ENCODE measurements around the gene ESAM. TPM values are rescaled to one million over a fixed set of nuclear protein-coding genes. Genes with fewer than 3 reads are reported as not detected.

Gene ESAM
- total and polyA plus RNA-seq, 5 donors, result 31.2 to 51.8 (median 43.6) TPM

GRCh38 chr11:124745270-124745834 is 16.7 kb downstream of the ESAM start:
- intact Hi-C loops (cut with DNase I), result no loop called here
- Histone ChIP-seq H3K27ac (ENCODE audit: low read length) (no peak overlapping the region), H3K9me3 (ENCODE audit: control insufficient read depth, low read length) (no peaks in the 10 kb centered on the region), H3K27me3 (ENCODE audit: control insufficient read depth, insufficient read depth) (no peaks in the 10 kb centered on the region), H3K4me3 (ENCODE audit: low read length) (no peak overlapping the region), H3K4me1 (ENCODE audit: control insufficient read depth, insufficient read depth, low read length) (peaks cover 7% of the 10 kb centered on the region)
- DNase-seq (peak in 1 of 3 donors; percentile 43), ATAC-seq (no peak)
- WGBS, result 43% methylated on average over 44 of the region's 44 CpGs

- Histone ChIP-seq H3K9me3 (ENCODE audit: control insufficient read depth, low read length) (no peaks in the 10 kb centered on the region), H3K27me3 (ENCODE audit: control insufficient read depth, insufficient read depth) (no peaks in the 10 kb centered on the region), H3K4me3 (ENCODE audit: low read length) (no peak overlapping the region), H3K4me1 (ENCODE audit: control insufficient read depth, insufficient read depth, low read length) (peaks cover 5% of the 10 kb centered on the region), H3K27ac (ENCODE audit: low read length) (no peak overlapping the region)
- 80% methylated on average over 6 of the region's 6 CpGs for WGBS
- ATAC-seq (no peak), DNase-seq (no peak)
- intact Hi-C loops (cut with DNase I), result no loop called here
Observed at GRCh38 chr11:124743050-124743449, 19.0 kb downstream of the ESAM start.

GRCh38 chr11:124742555-124742954 is 19.5 kb downstream of the ESAM start:
- no peaks in the 10 kb centered on the region for H3K9me3 ChIP-seq (ENCODE audit: control insufficient read depth, low read length)
- ATAC-seq (no peak), DNase-seq (no peak)
- H3K4me1 ChIP-seq (ENCODE audit: control insufficient read depth, insufficient read depth, low read length), result peaks cover 5% of the 10 kb centered on the region
- no peak overlapping the region for H3K27ac ChIP-seq (ENCODE audit: low read length)
- H3K4me3 ChIP-seq (ENCODE audit: low read length), result no peak overlapping the region
- WGBS, result 69% methylated on average over 2 of the region's 2 CpGs
- intact Hi-C loops (cut with DNase I), result no loop called here
- no peaks in the 10 kb centered on the region for H3K27me3 ChIP-seq (ENCODE audit: control insufficient read depth, insufficient read depth)

- no peak overlapping the region for H3K27ac ChIP-seq (ENCODE audit: low read length)
- H3K4me1 ChIP-seq (ENCODE audit: control insufficient read depth, insufficient read depth, low read length), result no peaks in the 10 kb centered on the region
- H3K4me3 ChIP-seq (ENCODE audit: low read length), result peak overlapping the region; percentile 64
- peak; percentile 44 to 79 (median 74) for DNase-seq
- no peaks in the 10 kb centered on the region for H3K27me3 ChIP-seq (ENCODE audit: control insufficient read depth, insufficient read depth)
- 2% methylated on average over 37 of the region's 37 CpGs for WGBS
- ATAC-seq, result peak; percentile 47 to 71
- intact Hi-C loops (cut with DNase I), result no loop called here
- no peaks in the 10 kb centered on the region for H3K9me3 ChIP-seq (ENCODE audit: control insufficient read depth, low read length)
Observed at GRCh38 chr11:124740277-124740882, 21.7 kb downstream of the ESAM start.

GRCh38 chr11:124739479-124740276 is 22.4 kb downstream of the ESAM start, which contains the start of gene NRGN:
Gene NRGN, plus strand, starts transcription at chr11:124739942. Its CDS starts 143 bp downstream, at chr11:124740085.
- Histone ChIP-seq H3K4me1 (ENCODE audit: control insufficient read depth, insufficient read depth, low read length) (no peaks in the 10 kb centered on the region), H3K27ac (ENCODE audit: low read length) (no peak within 1 kb of the TSS), H3K27me3 (ENCODE audit: control insufficient read depth, insufficient read depth) (no peaks in the 10 kb centered on the region), H3K4me3 (ENCODE audit: low read length) (peak within 1 kb of the TSS; percentile 64), H3K9me3 (ENCODE audit: control insufficient read depth, low read length) (no peaks in the 10 kb centered on the region)
- intact Hi-C loops (cut with DNase I), result no loop called here
- ATAC-seq (peak; percentile 98 to 99), DNase-seq (peak; percentile 93 to 98 (median 97))
- under 1% methylated on average over 59 of the region's 59 CpGs for WGBS

- ATAC-seq, result no peak
- intact Hi-C loops (cut with DNase I), result no loop called here
- peak in 1 of 3 donors; percentile 48 for DNase-seq
- Histone ChIP-seq H3K27ac (ENCODE audit: low read length) (no peak overlapping the region), H3K4me1 (ENCODE audit: control insufficient read depth, insufficient read depth, low read length) (no peaks in the 10 kb centered on the region), H3K27me3 (ENCODE audit: control insufficient read depth, insufficient read depth) (no peaks in the 10 kb centered on the region), H3K4me3 (ENCODE audit: low read length) (no peak overlapping the region), H3K9me3 (ENCODE audit: control insufficient read depth, low read length) (no peaks in the 10 kb centered on the region)
- WGBS, result 71% methylated on average over 21 of the region's 21 CpGs
Observed at GRCh38 chr11:124738713-124739478, 23.2 kb downstream of the ESAM start.

- WGBS, result 78% methylated on average over 7 of the region's 7 CpGs
- intact Hi-C loops (cut with DNase I), result no loop called here
- no peaks in the 10 kb centered on the region for H3K27me3 ChIP-seq (ENCODE audit: control insufficient read depth, insufficient read depth)
- H3K27ac ChIP-seq (ENCODE audit: low read length), result no peak overlapping the region
- DNase-seq (no peak), ATAC-seq (no peak)
- H3K4me1 ChIP-seq (ENCODE audit: control insufficient read depth, insufficient read depth, low read length), result no peaks in the 10 kb centered on the region
- no peak overlapping the region for H3K4me3 ChIP-seq (ENCODE audit: low read length)
- H3K9me3 ChIP-seq (ENCODE audit: control insufficient read depth, low read length), result no peaks in the 10 kb centered on the region
Observed at GRCh38 chr11:124737638-124738305, 24.3 kb downstream of the ESAM start.

GRCh38 chr11:124736736-124737135 is 25.4 kb downstream of the ESAM start:
- Histone ChIP-seq H3K4me3 (ENCODE audit: low read length) (no peak overlapping the region), H3K4me1 (ENCODE audit: control insufficient read depth, insufficient read depth, low read length) (no peaks in the 10 kb centered on the region), H3K9me3 (ENCODE audit: control insufficient read depth, low read length) (no peaks in the 10 kb centered on the region), H3K27me3 (ENCODE audit: control insufficient read depth, insufficient read depth) (no peaks in the 10 kb centered on the region), H3K27ac (ENCODE audit: low read length) (no peak overlapping the region)
- DNase-seq (no peak), ATAC-seq (no peak)
- intact Hi-C loops (cut with DNase I), result no loop called here
- 68% methylated on average over 3 of the region's 3 CpGs for WGBS

GRCh38 chr11:124732230-124732629 is 29.9 kb downstream of the ESAM start:
- WGBS, result 80% methylated on average over 4 of the region's 4 CpGs
- Histone ChIP-seq H3K4me3 (ENCODE audit: low read length) (no peak overlapping the region), H3K9me3 (ENCODE audit: control insufficient read depth, low read length) (no peaks in the 10 kb centered on the region), H3K27me3 (ENCODE audit: control insufficient read depth, insufficient read depth) (no peaks in the 10 kb centered on the region), H3K4me1 (ENCODE audit: control insufficient read depth, insufficient read depth, low read length) (no peaks in the 10 kb centered on the region), H3K27ac (ENCODE audit: low read length) (no peak overlapping the region)
- ATAC-seq, result peak in 1 of 2 donors; percentile 78
- peak; percentile 42 to 74 (median 67) for DNase-seq
- intact Hi-C loops (cut with DNase I), result no loop called here

- Histone ChIP-seq H3K27me3 (ENCODE audit: control insufficient read depth, insufficient read depth) (no peaks in the 10 kb centered on the region), H3K4me1 (ENCODE audit: control insufficient read depth, insufficient read depth, low read length) (peaks cover 5% of the 10 kb centered on the region), H3K27ac (ENCODE audit: low read length) (no peak overlapping the region), H3K9me3 (ENCODE audit: control insufficient read depth, low read length) (no peaks in the 10 kb centered on the region), H3K4me3 (ENCODE audit: low read length) (no peak overlapping the region)
- DNase-seq (no peak), ATAC-seq (no peak)
- intact Hi-C loops (cut with DNase I), result no loop called here
- 89% methylated on average over 4 of the region's 4 CpGs for WGBS
Observed at GRCh38 chr11:124729571-124729970, 32.5 kb downstream of the ESAM start.

Measured in right cardiac atrium (tissue), 5 donors.